Activated CD8-positive, alpha-beta memory T cell treated with anti-CD3 and anti-CD28 coated beads for 36 hours (primary cell): Measurements from ENCODE around the gene EPAS1. TPM values are rescaled to one million over a fixed set of nuclear protein-coding genes. Genes with fewer than 3 reads are reported as not detected.

Experiments
- CTCF ChIA-PET: fragments of 350-600 bp; sonication (Branson Sonifier 250); formaldehyde crosslinking; loops from one replicate; lab custom pipeline; 2021; ENCODE audit warnings: antibody characterized with exemption; lab: Charles Lee
- POLR2A ChIA-PET: fragments of 350-600 bp; sonication (Branson Sonifier 250); formaldehyde crosslinking; loops from one replicate; lab custom pipeline; 2021; ENCODE audit warnings: antibody characterized with exemption; lab: Charles Lee
- total RNA-seq, 2 experiments: library from RNA; stranded (reverse); gene quantifications; one replicate each; pipeline ENCODE4 v1.2.3, GENCODE V29; 2021

The EPAS1 gene
- total RNA-seq, 2 experiments from 2014 or later, result 6.8 to 7.0 TPM

GRCh38 chr2:46297546-46298271 lies 502 bp downstream of the EPAS1 start:
- POLR2A ChIA-PET, result interaction anchor here (1.0 kb wide), 1 partner anchor 203 kb away, joined by 3 read pairs; no protein-coding TSS in a partner anchor
- CTCF ChIA-PET, result interaction anchor here (1.2 to 1.6 kb wide), 3 partner anchors 68 to 287 kb away, joined by 3 to 4 read pairs (median 3); no protein-coding TSS in a partner anchor

GRCh38 chr2:46298272-46298521 lies 990 bp downstream of the EPAS1 start:
- ChIA-PET POLR2A (no interaction called here), CTCF (interaction anchor here (1.4 to 1.6 kb wide), 2 partner anchors 69 to 287 kb away, joined by 3 to 4 read pairs; no protein-coding TSS in a partner anchor)

DNA sequence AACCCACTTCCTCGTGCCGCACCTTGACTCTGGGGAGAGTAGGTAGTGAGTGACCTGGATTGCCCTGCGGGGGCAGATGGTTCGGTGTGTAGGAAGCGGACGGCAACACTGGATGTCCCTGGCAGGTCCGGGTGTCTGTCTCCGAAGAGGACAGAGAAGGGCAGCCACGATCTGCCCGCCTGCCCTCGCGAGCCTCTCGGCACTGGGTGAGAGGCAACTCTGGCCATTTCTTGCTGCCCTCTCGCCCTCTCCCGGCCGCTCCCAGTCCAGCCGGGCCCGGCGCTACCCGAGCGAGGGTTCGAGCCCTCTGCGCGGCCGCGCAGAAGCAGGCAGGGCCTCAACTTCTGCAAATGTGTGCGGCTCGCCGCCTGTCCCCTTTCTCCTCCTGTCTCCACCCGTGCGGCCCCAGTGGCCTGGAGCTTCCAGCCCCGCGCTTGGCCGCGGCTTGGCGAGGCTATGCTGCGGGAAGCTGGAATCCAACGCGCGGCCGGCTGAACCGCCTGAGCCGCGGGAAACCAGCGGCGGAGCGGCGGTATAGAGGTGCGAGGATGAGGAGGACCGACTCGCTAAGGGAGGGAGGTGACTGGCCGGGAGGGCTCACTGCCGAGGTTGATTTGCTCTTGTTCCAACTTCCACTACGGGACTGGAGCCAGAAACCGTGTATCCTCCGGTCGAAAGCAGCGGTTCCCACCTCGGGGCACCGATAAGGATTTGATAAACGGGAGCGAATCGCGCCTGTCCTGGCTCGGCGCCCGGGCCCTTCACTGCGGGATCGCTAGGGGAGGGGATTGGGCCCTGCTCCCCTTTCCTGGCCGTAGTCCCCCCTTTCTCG lies 1.5 kb downstream of the EPAS1 start:
- CTCF ChIA-PET, result interaction anchor here (1.6 kb wide), 1 partner anchor 69 kb away, joined by 4 read pairs; no protein-coding TSS in a partner anchor
- POLR2A ChIA-PET, result no interaction called here

DNA sequence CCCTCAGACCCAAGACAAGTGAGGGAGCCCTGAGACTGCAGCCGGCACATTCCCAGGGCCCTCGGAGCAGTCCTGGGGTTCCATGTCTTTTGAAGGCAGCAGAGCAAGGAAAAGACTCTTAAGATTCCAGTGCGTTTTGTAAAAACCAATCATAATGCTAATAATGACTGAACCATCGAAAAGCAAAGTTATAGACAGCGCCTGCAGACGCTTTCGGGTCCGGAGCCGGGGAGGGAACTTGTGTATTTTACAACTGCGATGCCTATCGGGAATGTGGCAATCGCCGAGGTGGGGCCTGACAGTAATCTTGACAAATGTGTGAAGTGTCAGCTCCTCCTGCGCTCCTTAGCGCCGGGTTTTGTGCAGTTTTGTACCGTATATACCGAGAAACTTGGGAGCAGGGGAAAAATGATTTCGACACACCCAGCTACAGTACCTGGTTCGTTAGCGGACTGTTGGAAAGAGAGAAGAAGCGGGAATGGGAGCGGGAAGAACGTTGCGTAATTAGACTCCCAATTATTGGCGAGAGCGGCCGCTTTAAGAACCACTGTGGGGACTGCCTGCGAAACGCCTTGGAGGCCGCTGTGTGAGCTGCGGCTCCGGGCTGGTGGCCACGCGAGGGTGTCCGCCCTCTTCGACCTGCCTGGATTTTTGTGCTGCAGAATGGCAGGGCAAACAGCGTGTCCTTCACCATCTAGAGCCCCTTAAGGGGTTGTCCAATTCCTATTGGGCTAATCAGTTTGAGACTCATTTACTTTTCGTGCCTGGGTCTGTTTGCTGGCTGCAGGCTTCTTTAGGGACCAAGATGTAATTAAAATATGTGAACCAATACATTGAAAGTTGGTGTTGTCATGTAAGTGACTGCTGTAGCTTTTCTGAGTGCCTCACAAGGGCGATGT lies 2.4 kb downstream of the EPAS1 start:
- POLR2A ChIA-PET, result no interaction called here
- CTCF ChIA-PET, result no interaction called here

- ChIA-PET CTCF (no interaction called here), POLR2A (no interaction called here)
These were observed 3.2 kb downstream of the EPAS1 start for GRCh38 chr2:46300406-46300832.

DNA sequence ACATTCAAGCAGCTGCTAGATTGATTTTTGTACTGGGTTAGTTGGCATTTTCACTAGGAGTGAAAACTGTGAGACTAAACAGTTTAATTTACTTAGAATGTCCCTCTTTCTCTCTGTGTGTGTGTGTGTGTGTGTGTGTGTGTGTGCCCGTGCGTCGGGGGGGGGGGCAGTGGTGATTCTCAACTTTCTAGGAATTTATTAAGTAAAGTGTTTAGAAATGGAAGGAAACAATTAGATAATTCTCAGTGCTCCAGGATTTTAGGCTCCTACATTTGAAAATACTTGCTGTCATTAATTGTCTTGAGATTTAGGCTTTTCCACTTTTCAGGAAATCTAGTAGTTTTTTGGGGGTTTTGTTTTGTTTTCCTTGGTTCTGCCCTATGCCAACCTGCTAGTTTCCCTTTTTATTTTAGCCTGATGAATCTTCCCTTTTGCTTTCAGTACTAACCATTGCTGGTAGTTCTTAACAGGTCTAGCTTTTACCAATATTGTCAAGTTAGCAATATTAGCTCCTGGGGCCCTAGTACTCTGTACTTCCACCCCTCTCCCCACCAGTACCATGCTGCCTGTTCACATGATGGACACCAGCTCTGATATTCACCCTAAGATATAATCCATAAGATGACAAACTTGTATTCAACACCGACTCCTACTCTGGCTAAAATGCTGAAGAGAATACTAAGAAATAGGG lies 4.9 kb downstream of the EPAS1 start:
- CTCF ChIA-PET, result interaction anchor here (0.6 to 0.7 kb wide), 2 partner anchors 20 to 64 kb away, joined by 3 read pairs; no protein-coding TSS in a partner anchor

GRCh38 chr2:46303233-46303632 lies 6.0 kb downstream of the EPAS1 start:
- ChIA-PET POLR2A (interaction anchor here (0.6 kb wide), 1 partner anchor 1149 kb away, joined by 5 read pairs; no protein-coding TSS in a partner anchor), CTCF (interaction anchor here (0.6 kb wide), 1 partner anchor 19 kb away, joined by 3 read pairs; no protein-coding TSS in a partner anchor)

More for the DNA sequence above, 4.9 kb downstream of the EPAS1 start:
- POLR2A ChIA-PET, result interaction anchor here (0.6 to 0.7 kb wide), 2 partner anchors 263 to 1150 kb away, joined by 5 to 9 read pairs; no protein-coding TSS in a partner anchor

GRCh38 chr2:46303822-46304221 lies 6.6 kb downstream of the EPAS1 start:
- ChIA-PET POLR2A (no interaction called here), CTCF (no interaction called here)

DNA sequence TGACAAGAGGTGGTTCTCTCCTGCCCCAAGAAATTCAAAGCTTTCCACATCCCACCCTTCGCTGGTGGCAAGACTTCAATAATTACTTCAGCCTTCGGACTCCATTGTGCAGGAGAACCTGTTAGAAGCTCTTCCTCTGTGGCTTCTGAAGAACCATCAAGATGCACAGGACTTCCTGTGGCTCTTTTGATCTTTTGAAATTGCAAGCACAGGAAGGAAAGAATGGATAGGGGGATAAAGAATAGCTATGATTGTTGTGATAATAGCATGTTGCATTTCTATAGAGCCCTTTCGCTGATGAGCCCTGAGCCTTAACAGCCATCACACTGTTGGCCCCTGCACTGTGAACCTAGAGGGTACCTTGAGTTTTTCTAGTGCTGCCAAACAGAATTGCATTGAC lies 7.4 kb downstream of the EPAS1 start:
- CTCF ChIA-PET, result interaction anchor here (0.7 kb wide), 1 partner anchor 242 kb away, joined by 3 read pairs; no protein-coding TSS in a partner anchor
- POLR2A ChIA-PET, result no interaction called here

GRCh38 chr2:46305187-46305586 lies 8.0 kb downstream of the EPAS1 start:
- POLR2A ChIA-PET, result no interaction called here
- CTCF ChIA-PET, result interaction anchor here (0.7 kb wide), 1 partner anchor 242 kb away, joined by 3 read pairs; no protein-coding TSS in a partner anchor

DNA sequence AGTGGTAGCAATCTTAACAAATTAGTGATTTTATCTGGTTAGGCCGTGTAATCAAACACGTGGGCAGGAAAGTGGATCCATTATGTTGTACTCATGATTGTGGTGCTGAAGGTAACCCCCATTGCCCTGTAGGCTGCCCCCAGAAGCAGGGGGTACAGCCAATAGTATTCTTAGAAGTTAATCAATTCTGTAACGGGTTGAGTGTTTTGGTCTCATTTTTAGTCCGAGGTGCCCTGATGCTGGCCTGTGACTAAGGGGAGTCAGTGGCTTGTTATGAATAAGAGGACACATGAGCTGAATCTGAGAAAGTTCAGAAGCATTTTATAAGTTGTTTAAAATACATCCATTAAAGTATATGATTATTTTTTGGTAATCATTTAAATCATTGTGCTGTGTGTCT lies 8.6 kb downstream of the EPAS1 start:
- CTCF ChIA-PET, result no interaction called here
- POLR2A ChIA-PET, result no interaction called here

DNA sequence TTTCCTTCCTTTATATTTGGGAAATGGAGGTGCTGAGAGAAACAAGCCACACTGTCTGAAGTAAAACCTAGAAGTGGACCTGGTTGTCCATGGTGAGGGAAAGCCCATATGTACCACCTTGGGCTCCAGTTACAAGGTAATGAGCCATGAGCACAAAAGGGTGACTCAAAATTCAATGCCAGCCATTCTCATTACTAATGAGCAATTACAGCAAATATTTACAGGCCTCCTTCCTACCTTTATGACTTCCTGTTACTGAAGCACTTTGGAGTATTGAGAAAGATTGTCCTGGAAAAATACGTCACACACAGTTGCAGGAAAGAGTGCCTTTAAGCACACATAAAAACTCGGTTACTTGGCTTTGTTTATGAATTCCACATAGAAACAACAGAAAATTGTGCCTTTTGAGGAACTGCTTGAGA lies 9.1 kb downstream of the EPAS1 start:
- ChIA-PET POLR2A (no interaction called here), CTCF (no interaction called here)

DNA sequence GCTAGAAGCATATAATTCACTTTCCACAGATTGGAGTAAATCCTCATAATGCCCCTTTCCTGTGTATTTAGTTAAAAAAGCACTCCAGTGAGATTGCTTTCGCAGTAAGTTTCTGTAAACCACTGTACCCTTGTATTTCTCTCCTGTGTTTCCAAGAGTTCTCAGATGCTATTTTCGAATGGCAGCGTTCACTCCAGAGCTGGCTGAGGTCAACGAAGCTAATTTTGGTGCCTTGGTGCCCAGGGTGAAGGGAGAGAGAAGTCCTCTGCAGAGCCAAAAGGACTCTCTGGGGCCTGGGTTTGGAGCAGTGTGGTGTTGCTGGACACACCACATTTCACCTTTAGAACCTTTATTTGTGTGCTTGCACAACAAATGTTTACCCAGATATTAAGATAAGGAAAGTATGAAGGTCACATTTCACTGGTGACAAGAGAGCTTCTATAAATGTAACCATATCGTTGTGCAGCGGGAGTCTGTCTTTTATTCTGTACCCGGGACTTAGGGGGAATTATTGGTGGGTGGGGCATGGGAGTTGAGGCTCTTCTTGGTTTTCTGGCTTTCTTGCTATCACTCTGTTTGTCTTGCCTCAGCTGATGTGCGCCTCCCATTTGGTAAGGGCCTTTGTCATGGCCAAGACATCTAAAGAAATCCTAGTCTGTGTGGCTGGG lies 9.9 kb downstream of the EPAS1 start:
- ChIA-PET CTCF (interaction anchor here (0.6 kb wide), 1 partner anchor 287 kb away, joined by 3 read pairs; no protein-coding TSS in a partner anchor), POLR2A (no interaction called here)

GRCh38 chr2:46308081-46308480 lies 10.9 kb downstream of the EPAS1 start:
- ChIA-PET CTCF (no interaction called here), POLR2A (no interaction called here)

GRCh38 chr2:46308629-46309028 lies 11.4 kb downstream of the EPAS1 start:
- ChIA-PET CTCF (no interaction called here), POLR2A (no interaction called here)

GRCh38 chr2:46309052-46309953 lies 12.1 kb downstream of the EPAS1 start:
- POLR2A ChIA-PET, result no interaction called here
- CTCF ChIA-PET, result no interaction called here

DNA sequence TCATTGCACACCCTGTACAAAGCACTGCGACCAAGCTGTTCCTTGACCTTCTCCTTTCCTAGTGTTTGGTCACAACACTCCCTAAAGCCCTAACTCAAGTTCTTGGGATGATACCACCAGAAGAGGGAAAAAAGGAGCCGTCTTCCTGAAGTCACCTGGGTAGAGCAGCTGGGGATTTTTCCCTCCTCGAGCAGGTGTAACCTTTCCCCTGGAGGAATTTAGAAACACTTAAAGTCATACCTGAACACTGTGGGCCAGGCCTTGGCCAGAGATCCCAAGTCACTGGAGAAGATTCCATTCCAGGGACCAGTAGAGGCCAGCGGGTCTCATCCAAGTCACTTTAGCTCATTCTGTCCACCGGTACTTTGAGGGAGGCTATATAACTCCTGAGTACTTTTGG lies 13.2 kb downstream of the EPAS1 start:
- ChIA-PET POLR2A (no interaction called here), CTCF (no interaction called here)
